GM12872 (cell line): ENCODE data around the gene HSF2.

Experiments
- TF ChIP-seq, protein P1 (sequence below): IDR thresholded peaks from 3 replicates; pipeline ENCODE4 v1.5.1; 2011; ENCODE audit warnings: low read depth, mild to moderate bottlenecking, low read length, moderate library complexity; ENCODE audit not compliant: insufficient read depth

HSF2 gene

DNA sequence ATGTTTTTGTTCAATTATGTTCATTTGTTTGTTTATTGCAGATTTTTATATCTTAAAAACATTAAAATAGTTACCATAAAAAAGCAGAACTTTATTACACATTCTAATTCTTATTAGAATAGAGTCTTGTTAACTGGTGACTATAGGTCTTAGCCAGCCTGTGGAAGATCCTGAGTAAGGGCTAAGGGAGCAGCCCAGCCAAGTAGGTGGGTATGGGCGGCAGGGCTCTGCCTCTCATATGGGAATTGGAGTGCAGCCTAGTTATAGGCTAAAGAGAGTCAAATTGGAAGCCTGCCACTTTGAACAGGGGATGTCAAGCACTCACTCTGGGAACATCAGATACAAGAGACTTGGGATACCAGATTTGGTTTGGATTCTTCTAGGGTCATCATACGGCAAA, 10.5 kb upstream of the HSF2 start:
- TF ChIP-seq, protein P1, sequence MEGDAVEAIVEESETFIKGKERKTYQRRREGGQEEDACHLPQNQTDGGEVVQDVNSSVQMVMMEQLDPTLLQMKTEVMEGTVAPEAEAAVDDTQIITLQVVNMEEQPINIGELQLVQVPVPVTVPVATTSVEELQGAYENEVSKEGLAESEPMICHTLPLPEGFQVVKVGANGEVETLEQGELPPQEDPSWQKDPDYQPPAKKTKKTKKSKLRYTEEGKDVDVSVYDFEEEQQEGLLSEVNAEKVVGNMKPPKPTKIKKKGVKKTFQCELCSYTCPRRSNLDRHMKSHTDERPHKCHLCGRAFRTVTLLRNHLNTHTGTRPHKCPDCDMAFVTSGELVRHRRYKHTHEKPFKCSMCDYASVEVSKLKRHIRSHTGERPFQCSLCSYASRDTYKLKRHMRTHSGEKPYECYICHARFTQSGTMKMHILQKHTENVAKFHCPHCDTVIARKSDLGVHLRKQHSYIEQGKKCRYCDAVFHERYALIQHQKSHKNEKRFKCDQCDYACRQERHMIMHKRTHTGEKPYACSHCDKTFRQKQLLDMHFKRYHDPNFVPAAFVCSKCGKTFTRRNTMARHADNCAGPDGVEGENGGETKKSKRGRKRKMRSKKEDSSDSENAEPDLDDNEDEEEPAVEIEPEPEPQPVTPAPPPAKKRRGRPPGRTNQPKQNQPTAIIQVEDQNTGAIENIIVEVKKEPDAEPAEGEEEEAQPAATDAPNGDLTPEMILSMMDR: no peak

DNA sequence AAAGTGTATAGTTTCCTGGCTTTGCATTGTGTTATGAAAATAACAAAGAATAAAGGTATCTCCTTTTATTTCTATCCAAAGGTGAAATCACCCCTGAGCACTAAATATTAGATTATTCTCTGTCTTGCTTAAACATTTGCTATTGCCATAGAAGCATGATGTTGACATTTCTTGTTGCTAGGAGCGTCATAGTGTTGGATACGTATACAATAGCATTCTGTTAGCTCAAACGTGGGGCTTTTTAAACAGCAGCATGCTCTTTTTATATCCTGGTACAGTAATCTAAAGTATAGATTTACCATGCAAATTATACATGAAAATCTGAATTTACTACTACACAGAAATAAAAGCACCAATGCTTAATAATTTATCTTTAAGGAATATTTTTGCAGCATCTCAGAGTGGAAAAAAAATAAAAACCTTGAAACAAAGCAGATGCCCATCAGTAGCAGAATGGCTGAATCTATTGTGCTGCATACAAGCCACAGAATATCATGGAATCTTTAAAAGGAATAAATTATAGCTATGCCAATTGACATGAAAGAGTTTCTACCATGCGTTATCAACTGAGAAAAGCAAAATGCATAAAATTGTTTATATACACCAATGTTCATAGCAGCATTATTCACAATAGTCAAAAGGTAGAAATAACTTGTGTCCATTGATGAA, 9.6 kb upstream of the HSF2 start:
- TF ChIP-seq, protein P1: no peak

DNA sequence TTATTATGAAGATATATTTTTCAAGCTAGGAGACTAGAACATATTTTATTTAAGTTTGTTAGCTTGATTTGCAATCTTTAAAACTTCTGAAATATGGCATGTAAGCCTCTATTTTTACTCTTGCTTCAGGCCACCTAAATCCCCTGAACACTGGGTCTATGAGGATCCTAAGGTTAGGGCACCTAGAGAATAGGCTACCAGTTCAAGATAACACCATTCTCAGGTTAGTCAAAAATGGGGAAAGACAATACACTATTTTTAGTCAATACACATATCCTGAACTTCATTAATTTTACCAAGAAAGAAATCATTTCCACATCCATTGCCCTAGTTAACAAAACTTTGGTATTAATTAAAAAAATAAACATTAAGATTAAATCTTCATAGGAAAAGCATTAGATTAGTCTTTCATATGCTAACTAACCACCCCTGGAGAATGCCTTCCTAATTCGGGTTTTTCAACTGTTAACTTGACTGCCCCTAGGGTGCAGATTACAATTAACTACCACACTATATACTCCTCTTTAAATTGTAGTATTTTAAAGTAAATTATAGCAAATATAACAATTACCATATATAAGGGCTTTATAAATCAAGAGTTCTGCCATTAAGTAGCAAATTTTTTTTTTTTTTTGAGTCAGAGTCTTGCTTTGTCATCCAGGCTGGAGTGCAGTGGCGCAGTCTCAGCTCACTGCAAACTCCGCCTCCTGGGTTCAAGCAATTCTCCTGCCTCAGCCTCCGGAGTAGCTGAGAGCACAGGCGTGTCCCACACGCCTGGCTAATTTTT, 6.7 kb upstream of the HSF2 start:
- TF ChIP-seq, protein P1: no peak

DNA sequence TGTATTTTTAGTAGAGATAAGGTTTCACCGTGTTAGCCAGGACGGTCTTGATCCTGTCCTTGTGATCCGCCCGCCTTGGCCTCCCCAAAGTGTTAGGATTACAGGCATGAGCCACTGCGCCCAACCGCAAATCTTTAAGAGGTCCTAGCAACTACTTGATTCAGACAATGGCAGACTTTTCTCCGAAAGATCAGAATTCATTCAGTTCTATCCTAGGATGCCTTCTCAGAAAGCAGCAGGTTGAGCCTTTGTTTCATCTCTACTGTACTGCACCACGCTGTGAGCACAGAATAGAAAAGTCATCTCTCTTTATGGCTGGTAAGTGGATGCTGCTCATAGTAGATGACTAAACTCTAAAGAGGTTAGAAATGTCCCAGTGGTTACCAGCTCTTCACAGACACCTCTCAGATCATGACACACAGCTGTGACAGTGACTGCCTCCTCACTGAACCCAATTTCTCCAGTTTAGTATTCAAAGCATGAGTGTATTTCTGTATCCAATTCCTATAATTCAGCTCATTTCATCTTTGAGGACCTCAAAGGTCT, 6.0 kb upstream of the HSF2 start:
- TF ChIP-seq, protein P1: no peak

DNA sequence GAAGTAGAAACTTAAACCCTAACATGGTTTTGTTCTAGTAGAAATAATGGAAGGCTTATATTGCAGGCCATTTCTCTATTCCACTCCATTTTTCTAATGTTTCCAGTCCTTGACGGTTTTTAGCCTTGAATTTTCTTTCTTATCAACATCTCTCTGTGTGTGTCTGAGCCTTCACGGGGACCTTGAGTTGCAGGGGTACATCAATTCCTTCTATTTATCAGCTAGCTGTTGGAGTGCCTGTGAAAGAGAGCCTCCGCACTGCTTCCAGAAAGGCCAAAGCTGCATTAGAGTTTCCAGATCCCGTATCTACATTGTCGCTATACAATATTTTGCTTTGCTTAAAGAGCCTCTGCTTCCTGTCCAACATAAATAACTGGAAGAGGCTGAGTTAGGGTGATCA, 5.4 kb upstream of the HSF2 start:
- TF ChIP-seq, protein P1: no peak

DNA sequence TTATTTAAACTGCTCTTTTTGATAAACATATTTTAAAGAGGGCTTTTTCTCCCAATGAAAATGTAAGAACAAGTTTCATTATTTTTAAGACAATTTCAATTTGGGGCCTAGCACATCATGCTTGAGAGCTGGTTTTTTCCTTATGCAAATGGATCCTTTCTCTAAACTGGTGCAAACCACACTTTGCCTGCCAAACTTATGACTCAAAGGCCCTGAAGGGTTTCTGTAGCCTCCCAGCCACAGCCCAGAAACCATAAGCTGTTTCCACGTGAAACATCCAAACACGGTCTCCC, 451 bp upstream of the HSF2 start:
- TF ChIP-seq, protein P1: no peak; the same call in 2 of the 3 replicates

DNA sequence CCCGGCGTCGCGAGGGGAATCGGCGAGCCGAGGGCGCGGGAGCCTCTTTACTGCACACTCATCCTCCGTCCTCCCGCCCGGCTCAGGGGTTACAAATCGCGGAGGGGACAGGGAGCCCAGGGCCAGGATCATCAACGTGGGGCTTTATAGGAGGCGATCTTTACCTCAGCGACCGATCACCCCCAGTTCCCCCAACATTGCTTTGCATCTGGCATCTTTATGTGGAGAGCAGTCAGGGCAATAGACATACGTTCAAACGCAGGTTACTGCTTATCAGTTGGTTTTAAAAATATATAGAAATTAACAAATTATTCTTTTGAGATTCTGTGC, 634 bp downstream of the HSF2 start:
- TF ChIP-seq, protein P1: no peak
